GF-D8 (cell line): ENCODE measurements around the gene BLOC1S4.
A peak's percentile ranks its signal among the peaks of the same experiment; 100 is the strongest.

Source experiments
- DNase-seq: peaks from one replicate; lab custom pipeline; 2025; lab: John Stamatoyannopoulos, UW

BLOC1S4 gene

GRCh38 chr4:6692379-6692778 lies 23.6 kb upstream of the BLOC1S4 start:
- no peak for DNase-seq

GRCh38 chr4:6692806-6693205 lies 23.2 kb upstream of the BLOC1S4 start:
- peak; percentile 48 for DNase-seq

DNA sequence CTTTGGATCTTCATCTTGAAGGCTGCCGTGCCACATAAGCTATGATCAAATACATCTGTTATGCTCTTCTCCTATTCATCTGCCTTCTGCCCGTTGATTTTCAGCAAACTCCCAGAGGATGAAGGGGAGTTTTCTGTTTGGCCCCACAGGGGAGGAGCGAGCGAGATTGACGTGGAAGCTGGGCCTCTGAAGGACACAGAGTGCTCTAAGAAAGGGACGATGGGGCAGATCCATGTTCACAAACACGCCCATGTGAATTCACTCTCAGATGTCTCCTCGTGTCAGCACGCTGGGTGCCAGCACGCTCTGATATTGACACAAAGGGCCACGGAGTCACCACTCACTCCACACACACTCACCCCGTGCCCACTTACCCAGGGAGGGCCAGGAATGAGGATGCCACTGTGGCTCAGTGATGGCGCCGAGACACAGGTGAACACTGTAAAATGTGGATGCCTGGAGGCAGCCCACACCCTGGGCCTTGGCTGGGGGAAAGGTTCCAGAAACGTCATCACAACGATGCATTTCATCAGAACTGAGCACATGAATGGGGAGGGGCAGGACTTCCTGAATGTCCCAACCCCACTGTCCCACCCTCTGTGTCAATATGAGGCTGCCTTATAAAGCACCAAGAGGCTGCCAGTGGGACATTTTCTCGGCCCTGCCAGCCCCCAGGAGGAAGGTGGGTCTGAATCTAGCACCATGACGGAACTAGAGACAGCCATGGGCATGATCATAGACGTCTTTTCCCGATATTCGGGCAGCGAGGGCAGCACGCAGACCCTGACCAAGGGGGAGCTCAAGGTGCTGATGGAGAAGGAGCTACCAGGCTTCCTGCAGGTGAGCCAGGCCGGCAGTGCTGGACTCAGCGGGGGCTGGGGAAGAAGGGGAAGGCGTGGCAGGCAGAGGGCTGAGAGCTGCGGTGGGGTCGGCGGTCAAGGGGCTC lies 22.5 kb upstream of the BLOC1S4 start, which contains the start of gene S100P:
Gene S100P, plus strand, starts transcription at position 648 of the 946 bp plus-strand sequence. Its CDS starts 55 bp downstream, at position 703.
- peak; percentile 80 for DNase-seq

DNA sequence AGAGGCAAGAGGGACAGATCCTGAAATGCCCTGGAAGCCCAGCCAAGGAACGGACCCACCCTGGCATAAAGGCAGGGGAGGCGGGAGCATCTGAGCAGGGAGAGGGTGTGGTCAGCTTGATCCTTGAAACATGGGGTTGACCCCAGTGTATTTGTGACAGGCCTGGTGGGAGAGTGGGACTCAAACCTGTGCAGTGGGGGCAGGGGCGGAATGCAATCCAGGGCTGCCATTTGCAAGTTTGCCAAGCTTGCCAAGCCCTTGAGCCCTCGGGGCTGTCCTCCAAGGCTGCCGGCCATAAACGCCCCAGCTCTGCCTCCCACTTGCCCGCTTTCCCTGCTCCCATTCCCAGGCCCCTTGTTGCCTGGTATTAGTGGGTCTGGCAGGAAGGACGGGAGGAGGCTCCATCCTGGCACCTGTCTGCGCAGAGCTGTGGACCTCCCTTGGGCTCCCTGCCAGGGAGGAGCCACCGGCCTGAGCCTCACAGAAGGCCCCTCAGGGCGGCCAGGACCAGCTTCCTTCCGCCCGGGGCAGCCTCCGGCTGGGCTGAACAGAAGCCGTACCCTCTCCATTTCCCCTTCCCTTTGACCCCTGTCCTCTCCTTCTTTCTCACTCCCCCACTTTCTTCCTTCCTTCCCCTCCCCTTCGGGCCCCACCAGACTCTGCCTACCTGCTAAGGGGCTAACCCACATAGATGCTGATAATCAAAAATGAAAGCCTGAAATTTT lies 21.6 kb upstream of the BLOC1S4 start:
- peak; percentile 43 for DNase-seq

- DNase-seq = peak; percentile 84
These were observed 20.0 kb upstream of the BLOC1S4 start for GRCh38 chr4:6695660-6696610.

DNA sequence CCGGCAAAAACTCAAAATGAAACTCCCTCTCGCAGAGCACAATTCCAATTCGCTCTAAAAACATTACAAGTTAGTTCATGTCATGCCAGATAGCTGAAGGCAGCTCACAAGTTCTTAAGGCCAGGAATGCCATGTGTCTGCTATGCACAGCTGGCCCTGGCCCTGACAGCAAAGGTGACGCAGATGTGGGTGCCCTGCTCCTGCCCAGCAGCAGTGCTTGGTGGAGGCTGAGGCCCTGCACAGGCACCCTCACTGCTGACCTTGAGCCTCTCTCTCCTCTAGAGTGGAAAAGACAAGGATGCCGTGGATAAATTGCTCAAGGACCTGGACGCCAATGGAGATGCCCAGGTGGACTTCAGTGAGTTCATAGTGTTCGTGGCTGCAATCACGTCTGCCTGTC lies 19.4 kb upstream of the BLOC1S4 start:
- peak; percentile 54 for DNase-seq

GRCh38 chr4:6697131-6697530 lies 18.8 kb upstream of the BLOC1S4 start:
- no peak for DNase-seq

DNA sequence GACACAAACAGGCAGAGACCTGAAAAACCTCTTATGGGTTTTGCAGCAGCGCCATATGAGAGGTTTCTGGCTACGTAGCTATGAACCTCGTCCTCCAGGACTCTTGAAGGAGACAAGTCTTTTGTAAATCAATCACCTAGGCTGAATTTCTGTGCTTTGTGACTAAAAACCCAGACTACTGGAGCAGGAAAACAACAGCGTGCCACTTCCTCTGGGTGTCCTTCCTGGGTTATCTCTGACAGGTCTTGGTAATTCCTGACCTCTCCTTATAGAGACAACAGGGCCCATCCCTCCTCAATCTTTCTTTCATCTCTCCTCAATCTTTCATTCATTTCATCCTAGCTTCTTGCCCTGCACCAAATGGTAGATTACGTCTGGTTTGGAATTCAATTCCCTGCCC lies 16.6 kb upstream of the BLOC1S4 start:
- DNase-seq = no peak

DNA sequence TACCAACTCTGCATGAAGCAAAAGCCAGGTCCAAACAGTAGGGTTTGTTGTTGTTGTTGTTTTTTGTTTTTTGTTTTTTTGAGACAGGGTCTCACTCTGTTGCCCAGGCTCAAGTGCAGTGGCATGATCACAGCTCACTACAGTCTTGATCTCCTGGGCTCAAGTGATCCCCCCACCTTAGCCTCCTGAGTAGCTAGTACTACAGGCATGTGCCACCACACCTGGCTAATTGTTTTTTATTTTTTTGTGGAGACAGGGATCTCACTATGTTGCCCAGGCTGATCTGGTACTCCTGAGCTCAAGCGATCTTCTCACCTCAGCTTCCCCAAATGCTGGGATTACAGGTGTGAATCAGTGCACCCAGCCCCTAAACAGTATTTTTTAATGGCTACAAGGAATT lies 16.1 kb upstream of the BLOC1S4 start:
- no peak for DNase-seq

DNA sequence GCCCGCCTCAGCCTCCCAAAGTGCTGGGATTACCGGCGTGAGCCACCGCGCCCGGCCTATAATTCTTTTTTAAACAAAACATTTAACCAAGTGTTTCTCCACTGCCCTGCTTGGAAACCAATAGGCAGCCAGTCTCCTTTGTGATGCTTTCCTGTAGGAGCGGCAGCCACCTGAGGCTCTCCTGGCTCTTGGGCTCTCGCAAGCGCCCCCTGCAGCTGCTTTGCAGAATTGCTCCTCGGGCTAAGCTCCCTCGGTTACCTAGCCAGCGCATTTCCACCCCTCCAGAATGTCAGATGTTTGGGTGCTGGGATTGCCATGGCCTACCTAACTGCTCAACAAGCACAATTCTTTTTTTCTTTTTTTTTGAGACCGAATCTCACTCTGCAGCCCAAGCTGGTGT lies 14.6 kb upstream of the BLOC1S4 start:
- DNase-seq = no peak

- no peak for DNase-seq
These were observed 13.2 kb upstream of the BLOC1S4 start for GRCh38 chr4:6702761-6703160.

GRCh38 chr4:6703786-6704185 lies 12.2 kb upstream of the BLOC1S4 start:
- no peak for DNase-seq

DNA sequence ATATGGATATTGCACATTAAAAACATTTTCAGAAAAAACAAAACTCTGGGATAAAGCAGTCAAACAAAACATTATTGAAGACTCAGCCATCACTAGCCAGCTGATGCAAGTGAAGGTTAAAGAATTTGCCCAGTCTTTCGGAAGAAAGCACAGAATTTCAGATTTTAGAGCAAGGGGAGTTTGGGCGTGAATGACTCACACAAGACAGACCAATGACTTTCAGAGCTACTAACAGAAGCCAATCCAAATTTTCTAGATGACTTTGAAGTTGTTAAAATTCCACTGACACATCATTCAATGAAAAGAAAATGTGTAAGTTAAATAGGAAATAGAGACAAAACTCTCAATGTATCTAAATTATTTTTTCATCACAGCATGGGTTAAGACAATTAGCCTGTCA lies 10.3 kb upstream of the BLOC1S4 start:
- DNase-seq = no peak

DNA sequence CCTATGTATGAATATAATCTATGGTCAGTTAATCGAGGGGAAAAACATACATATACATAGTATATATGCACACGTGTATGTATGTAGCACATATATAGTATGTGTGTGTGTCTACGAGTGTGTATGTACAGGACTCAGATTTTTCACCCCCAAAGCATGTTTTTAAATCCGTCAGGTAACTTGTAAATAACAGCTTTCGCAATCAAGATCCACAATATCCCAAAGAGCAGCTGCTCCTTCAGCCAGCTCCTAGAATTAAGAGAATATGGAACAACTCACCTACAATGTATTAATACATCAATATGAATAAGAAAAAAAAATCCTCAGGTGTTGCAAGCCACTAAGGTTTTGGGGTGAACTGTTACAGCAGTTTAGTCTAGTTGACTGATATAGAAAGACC lies 9.8 kb upstream of the BLOC1S4 start:
- no peak for DNase-seq

DNA sequence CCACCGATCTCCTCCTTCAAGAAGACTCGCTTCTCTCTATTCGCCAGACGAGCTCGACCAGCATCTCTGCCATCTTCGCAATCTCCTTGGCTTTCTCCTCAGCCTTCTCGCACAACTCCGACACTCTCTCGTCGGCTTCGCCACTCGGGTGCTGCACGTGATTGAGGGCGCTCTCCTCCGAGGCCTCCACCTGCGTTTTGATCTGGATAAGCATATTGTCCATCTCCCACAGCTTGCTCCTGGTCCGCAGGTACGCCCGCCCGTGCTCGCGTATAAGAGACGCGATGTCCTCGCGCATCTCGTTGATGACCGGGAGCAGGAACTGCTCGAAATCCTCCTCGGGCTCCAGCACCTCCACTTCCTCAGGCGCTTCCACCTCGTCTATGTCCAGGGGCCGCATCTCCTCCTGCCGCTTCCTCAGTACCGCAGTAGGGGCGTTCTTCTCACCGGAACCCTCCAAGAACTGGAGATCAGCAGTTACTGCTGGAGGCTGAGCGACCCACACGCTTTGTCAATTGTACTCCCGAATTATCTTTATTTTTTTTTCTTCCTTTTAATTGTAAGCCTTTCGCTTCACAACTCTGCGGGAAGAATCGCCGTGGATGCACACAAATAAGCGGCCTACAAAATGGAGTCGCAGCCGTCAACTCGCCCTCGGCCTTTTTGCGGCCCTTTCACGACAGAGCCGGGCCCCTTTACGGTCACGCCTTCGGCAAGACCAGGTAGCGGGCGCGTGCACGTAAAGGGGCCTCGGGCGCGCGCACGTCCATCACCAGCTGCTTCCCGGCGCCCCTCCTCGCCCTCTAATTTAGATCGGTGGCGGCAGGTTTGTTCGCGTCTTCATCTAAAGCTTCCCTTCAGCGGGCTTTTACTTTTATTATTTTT lies 6.5 kb upstream of the BLOC1S4 start, which contains the start of gene MRFAP1L1:
Gene MRFAP1L1, minus strand, starts transcription at position 636 of the 885 bp plus-strand sequence. Its CDS starts 236 bp downstream, at position 400.
- peak; percentile 88 for DNase-seq

GRCh38 chr4:6710282-6710681 lies 5.7 kb upstream of the BLOC1S4 start:
- DNase-seq = no peak

- DNase-seq = peak; percentile 15
These were observed 5.0 kb upstream of the BLOC1S4 start for GRCh38 chr4:6710996-6711395.

GRCh38 chr4:6714954-6715353 lies 1.0 kb upstream of the BLOC1S4 start:
- peak; percentile 39 for DNase-seq

GRCh38 chr4:6715704-6716017 lies 313 bp upstream of the BLOC1S4 start:
- no peak for DNase-seq

DNA sequence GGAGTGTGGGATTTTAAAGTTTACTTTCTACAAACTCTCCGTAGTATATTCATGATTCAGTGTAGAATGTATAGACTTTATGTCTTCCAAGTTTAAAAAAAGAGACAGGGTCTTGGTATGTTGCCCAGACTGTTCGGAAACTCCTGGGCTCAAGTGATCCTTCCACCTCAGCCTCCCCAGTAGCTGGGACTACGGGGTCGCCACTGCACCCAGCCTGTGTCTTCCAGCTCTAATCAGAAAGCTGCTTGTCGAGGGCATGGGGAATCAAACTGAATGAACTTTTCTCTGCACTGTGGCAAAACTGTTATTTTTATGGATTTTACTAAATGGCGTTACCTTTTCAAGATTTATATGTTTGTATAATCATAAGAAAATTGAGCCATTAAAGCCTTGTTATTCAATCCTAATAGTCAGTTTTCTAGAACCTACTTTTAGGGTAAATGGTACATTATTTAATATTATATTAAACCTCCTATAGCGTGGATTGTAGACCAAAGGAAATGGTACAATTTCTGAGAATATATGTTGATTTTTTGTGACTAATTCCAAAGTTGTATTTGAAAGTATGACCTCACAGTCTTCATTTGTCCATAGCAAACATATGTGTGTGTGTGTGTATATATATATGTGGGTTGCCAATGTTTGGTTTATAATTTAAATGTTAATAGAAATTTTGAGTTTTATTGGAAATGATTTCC lies 1.1 kb downstream of the BLOC1S4 start:
- DNase-seq = no peak
